SU-DHL-6 (cell line): ENCODE data around the gene PCDHGB7.
"Not testable (repeated sequence)": the region's sequence is repeated elsewhere in the genome, so short reads cannot be mapped to it uniquely, and the experiment has no call there.

Source experiments
- H2AFZ ChIP-seq: fragments of 200-600 bp; sonication (generic); 2 replicates; pipeline ENCODE4 v1.6.1; 2014; ENCODE audit warnings: low read depth, mild to moderate bottlenecking, moderate library complexity, mixed read lengths, antibody characterized with exemption, low read length; ENCODE audit not compliant: severe bottlenecking
- H3F3A ChIP-seq: fragments of 200-600 bp; shearing (Covaris generic); 2 replicates; pipeline ENCODE4 v1.6.0; 2016; ENCODE audit warnings: antibody characterized with exemption, mild to moderate bottlenecking; ENCODE audit not compliant: insufficient read depth
- H3K27ac ChIP-seq: fragments of 200-600 bp; sonication (generic); 2 replicates; pipeline ENCODE4 v1.5.1; 2016; ENCODE audit warnings: low read depth, mild to moderate bottlenecking, low read length, moderate library complexity, mixed read lengths
- H3K27me3 ChIP-seq: fragments of 200-600 bp; sonication (generic), shearing (Covaris generic); 2 replicates; pipeline ENCODE4 v1.6.0; 2014; ENCODE audit warnings: mild to moderate bottlenecking, low read length
- H3K36me3 ChIP-seq: fragments of 200-600 bp; sonication (generic); 2 replicates; pipeline ENCODE4 v1.6.1; 2014; ENCODE audit warnings: mild to moderate bottlenecking, low read length, mixed read lengths
- H3K4me2 ChIP-seq: fragments of 300-600, 200-600 bp; shearing (Covaris generic), sonication (generic); 2 replicates; pipeline ENCODE4 v1.6.0; 2014; ENCODE audit warnings: low read length, low read depth, mild to moderate bottlenecking; ENCODE audit not compliant: poor library complexity, severe bottlenecking
- H3K4me3 ChIP-seq: fragments of 200-600 bp; sonication (generic); 2 replicates; pipeline ENCODE4 v1.5.1; 2014; ENCODE audit warnings: antibody characterized with exemption, low read length, mild to moderate bottlenecking, mixed read lengths; ENCODE audit not compliant: insufficient read depth, poor library complexity, severe bottlenecking
- H3K79me2 ChIP-seq: fragments of 200-600 bp; sonication (generic); 2 replicates; pipeline ENCODE4 v1.6.1; 2014; ENCODE audit warnings: mild to moderate bottlenecking, low read length, moderate library complexity; ENCODE audit not compliant: insufficient read depth
- H3K9ac ChIP-seq: fragments of 200-600 bp; sonication (generic); 2 replicates; pipeline ENCODE4 v1.7.0; 2014; ENCODE audit warnings: mild to moderate bottlenecking, low read length
- H3K9me2 ChIP-seq: fragments of 200-600 bp; sonication (generic); replicated peaks from 2 replicates; pipeline ENCODE4 v1.6.1; 2014; ENCODE audit warnings: low read length; ENCODE audit not compliant: insufficient read depth
- H3K9me3 ChIP-seq: fragments of 200-600 bp; sonication (generic); 2 replicates; pipeline ENCODE4 v1.6.1; 2014; ENCODE audit warnings: low read length, mixed read lengths; ENCODE audit not compliant: insufficient read depth
- H4K20me1 ChIP-seq: fragments of 200-600 bp; sonication (generic); 2 replicates; pipeline ENCODE4 v1.6.1; 2014; ENCODE audit warnings: low read depth, mild to moderate bottlenecking, antibody characterized with exemption, low read length, moderate library complexity, mixed read lengths
- CTCF ChIP-seq: fragments of 200-600 bp; sonication (generic); IDR thresholded peaks from one replicate; pipeline ENCODE4 v1.5.1; 2017; ENCODE audit warnings: antibody characterized with exemption, mild to moderate bottlenecking, low read length, moderate library complexity; ENCODE audit not compliant: insufficient read depth, poor library complexity, severe bottlenecking
- EZH2phosphoT487 ChIP-seq: fragments of 200-600 bp; sonication (generic), shearing (Covaris generic); conservative IDR thresholded peaks from 2 replicates; pipeline ENCODE4 v1.6.1; 2018; ENCODE audit warnings: mild to moderate bottlenecking, antibody characterized with exemption, low read length, moderate library complexity, mixed read lengths

Gene PCDHGB7

GRCh38 chr5:141403387-141403786 is 14.1 kb upstream of the PCDHGB7 start:
- TF ChIP-seq CTCF = no peak
- no peak for TF ChIP-seq EZH2phosphoT487
- no peak overlapping the region for H3K4me3 ChIP-seq
- no peak overlapping the region for H3K4me2 ChIP-seq
- no peaks in the 10 kb centered on the region for H3K27me3 ChIP-seq
- H3K9ac ChIP-seq = no peak overlapping the region
- peaks cover 37% of the 10 kb centered on the region; the same call in 1 of the 2 replicates for H3K9me3 ChIP-seq
- no peaks in the 10 kb centered on the region; the same call in 1 of the 2 replicates for H3K79me2 ChIP-seq
- H3K36me3 ChIP-seq = peaks cover 22% of the 10 kb centered on the region
- H4K20me1 ChIP-seq = no peaks in the 10 kb centered on the region
- no peak overlapping the region for H3K27ac ChIP-seq
- no peaks in the 10 kb centered on the region for H3F3A ChIP-seq
- H3K9me2 ChIP-seq = no peaks in the 10 kb centered on the region
- no peak overlapping the region for H2AFZ ChIP-seq

DNA sequence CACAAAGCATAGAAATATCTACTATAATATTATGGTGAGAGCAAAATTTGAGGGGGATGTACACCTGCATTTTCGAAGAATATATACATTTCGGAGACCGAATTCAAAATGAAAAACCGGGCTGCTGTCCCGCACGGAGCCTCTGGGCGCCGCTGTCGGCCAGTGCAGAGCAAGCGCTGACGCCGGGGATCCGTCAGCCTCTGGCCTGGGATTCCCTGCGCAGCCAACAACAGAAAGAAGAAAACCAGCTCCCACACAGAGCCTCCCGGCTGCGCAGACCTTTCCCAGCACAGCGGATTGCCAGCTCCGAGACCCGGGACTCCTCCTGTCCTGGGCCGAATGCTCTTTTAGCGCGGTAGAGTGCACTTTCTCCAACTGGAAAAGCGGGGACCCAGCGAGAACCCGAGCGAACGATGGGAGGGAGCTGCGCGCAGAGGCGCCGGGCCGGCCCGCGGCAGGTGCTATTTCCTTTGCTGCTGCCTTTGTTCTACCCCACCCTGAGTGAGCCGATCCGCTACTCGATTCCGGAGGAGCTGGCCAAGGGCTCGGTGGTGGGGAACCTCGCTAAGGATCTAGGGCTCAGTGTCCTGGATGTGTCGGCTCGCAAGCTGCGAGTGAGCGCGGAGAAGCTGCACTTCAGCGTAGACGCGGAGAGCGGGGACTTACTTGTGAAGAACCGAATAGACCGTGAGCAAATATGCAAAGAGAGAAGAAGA is 9.5 kb upstream of the PCDHGB7 start, which contains the start of gene PCDHGB6:
TSS of gene PCDHGB6 (plus strand) at position 232 of the 716 bp plus-strand sequence. CDS start at position 414, 182 bp downstream.
- not testable (repeated sequence) for H3K27ac ChIP-seq, H3K27me3 ChIP-seq, H3K4me2 ChIP-seq, H3K79me2 ChIP-seq, H2AFZ ChIP-seq, H3K9ac ChIP-seq, H4K20me1 ChIP-seq, H3K4me3 ChIP-seq, H3K9me2 ChIP-seq, H3F3A ChIP-seq
- H3K9me3 ChIP-seq = peaks cover 23% of the 10 kb centered on the region; the same call in 1 of the 2 replicates
- H3K36me3 ChIP-seq = peaks cover 12% of the 10 kb centered on the region

DNA sequence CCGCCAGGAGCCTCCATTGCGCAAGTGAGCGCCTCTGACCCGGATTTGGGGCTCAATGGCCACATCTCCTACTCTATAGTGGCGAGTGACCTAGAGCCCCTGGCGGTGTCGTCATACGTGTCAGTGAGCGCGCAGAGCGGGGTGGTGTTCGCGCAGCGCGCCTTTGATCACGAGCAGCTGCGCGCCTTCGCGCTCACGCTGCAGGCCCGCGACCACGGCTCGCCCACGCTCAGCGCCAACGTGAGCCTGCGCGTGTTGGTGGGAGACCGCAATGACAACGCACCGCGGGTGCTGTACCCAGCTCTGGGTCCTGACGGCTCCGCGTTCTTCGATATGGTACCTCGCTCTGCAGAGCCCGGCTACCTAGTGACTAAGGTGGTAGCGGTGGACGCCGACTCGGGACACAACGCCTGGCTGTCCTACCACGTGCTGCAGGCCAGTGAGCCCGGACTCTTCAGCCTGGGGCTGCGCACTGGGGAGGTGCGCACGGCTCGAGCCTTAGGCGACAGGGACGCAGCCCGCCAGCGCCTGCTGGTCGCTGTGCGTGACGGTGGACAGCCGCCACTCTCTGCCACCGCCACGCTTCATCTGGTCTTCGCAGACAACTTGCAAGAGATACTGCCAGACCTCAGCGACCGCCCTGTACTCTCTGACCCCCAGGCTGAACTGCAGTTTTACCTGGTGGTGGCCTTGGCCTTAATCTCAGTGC is 7.7 kb upstream of the PCDHGB7 start:
- Histone ChIP-seq H3K9ac (no peak overlapping the region), H3K27ac (no peak overlapping the region), H2AFZ (no peak overlapping the region), H3K79me2 (peaks cover 3% of the 10 kb centered on the region; the same call in 1 of the 2 replicates), H3K27me3 (no peaks in the 10 kb centered on the region), H3K9me3 (peaks cover 21% of the 10 kb centered on the region; the same call in 1 of the 2 replicates), H3F3A (no peaks in the 10 kb centered on the region), H3K4me3 (no peak overlapping the region), H3K4me2 (no peak overlapping the region), H3K9me2 (no peaks in the 10 kb centered on the region), H3K36me3 (peaks cover 12% of the 10 kb centered on the region), H4K20me1 (no peaks in the 10 kb centered on the region)
- no peak for TF ChIP-seq EZH2phosphoT487
- no peak for TF ChIP-seq CTCF
